HG03354 (cell line): ENCODE data around the gene YIPF5.

Experiments used
- ATAC-seq: cut with Tn5 transposase; IDR thresholded peaks from one replicate; pipeline ENCODE4 v1.9.1; 2021; ENCODE audit warnings: mild to moderate bottlenecking; ENCODE audit not compliant: unreplicated experiment, poor library complexity, severe bottlenecking

YIPF5 gene

GRCh38 chr5:144170276-144171024, at the start of gene YIPF5, which contains the start of gene KCTD16:
Gene YIPF5, minus strand, starts transcription at chr5:144170659. Its CDS starts 704 bp downstream, at chr5:144169955.
Gene KCTD16, plus strand, starts transcription at chr5:144170873.
- ATAC-seq: peak; percentile 99

- ATAC-seq: no peak
Measured at GRCh38 chr5:144219869-144220268, 49.4 kb upstream of the YIPF5 start.

DNA sequence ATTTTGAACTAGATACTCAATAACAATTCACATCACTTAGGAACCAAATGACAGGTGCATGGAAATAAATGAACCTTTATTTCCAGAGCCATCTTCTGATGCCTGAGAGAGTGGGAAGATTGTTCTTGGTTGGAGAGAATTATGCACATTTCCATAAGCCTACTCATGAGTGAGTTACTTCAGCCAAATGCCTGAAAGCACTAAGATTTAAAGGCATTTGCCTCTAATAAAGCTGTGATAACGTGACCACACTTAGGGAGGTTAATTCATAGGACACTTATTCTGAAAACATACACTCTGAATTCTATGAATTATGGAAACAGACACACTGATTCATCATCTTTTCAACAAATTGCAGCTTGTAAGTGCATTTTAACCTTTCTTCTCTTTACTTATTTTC, 40.2 kb upstream of the YIPF5 start:
- no peak for ATAC-seq

DNA sequence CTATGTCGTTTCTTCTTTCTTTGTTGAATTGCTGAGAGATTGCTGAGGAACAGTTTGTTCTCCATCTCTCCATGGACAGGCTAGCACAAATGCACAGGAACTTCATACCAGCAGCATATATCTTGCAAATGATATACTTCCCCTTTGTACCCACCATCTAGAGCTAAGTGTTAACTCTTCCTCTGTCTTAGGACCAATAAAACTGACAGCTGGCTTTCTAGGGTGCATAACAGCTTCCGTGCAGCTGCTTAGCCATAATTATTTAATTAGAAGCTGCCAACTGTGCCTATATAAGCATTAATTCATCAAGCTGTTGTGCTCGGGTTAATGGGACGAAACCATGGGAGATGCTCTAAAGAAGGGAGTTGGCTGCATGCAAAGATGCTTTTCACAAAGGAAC, 38.9 kb upstream of the YIPF5 start:
- no peak for ATAC-seq

DNA sequence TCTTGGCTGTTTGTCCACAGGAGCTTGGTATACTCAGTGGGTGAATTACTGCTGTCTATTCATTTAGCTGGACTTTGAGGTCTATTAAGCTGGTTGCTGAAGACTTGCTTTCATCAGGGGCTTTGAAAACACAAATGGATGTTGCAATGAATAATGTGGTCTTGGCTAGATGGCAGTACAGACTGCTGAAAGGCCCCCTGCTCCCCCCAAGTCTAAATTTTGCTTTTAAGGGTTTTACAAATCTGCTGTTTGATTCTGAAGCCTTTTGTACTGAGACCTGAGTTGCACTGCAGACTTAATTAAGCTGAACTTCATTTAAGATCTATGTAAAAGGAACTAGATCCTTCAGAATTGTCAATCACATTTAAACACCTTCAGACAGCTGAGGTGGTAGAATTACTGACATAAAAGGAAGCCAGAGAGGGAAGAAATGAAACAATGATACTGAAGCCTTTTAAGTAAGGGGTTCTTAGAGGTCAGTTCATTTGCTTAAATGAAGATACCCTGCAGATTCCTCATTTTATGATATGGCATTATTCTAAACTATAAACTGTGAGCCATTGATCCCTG, 37.5 kb upstream of the YIPF5 start:
- no peak for ATAC-seq

DNA sequence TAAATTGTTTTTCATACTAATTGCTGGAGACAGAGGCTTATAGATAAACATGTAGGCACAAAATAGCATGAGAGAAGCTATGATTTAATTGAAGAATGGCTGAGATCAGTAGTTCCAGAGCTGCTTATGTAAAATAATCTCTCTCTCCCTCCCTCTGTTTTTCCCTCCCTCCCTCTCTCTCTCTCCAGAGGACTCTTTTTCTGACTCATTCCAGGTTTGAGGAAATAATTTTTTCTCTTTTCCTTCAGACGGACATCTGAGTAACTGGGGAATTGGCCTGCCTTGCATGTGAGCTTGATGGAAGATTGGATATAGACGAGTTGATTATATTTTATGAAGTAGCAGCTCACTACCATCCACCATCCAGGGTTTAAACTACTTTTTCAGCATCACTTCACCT, 35.7 kb upstream of the YIPF5 start:
- no peak for ATAC-seq

- ATAC-seq: no peak
Measured at GRCh38 chr5:144205141-144205551, 34.7 kb upstream of the YIPF5 start.

GRCh38 chr5:144203750-144204596, 33.5 kb upstream of the YIPF5 start:
- ATAC-seq: peak; percentile 89

DNA sequence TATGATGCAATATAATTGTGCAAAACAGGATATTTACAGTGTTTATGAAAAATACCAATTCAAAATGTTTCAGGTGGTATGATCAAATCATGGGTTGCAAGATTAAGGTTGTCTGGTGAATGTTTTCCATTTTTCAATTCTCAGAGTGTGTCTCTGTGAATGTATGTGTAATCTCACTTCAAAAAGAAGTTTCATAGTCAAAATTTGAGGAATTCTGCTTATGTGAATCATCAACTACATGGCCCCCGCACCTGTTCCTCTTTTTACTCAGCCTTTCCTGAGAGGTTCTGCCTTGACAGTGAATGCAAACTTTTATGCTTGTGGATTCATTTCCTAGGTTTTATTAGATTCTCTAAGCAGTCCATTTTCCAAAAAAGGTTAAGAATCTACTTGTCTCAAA, 32.3 kb upstream of the YIPF5 start:
- no peak for ATAC-seq

- ATAC-seq: no peak
Measured at GRCh38 chr5:144202072-144202471, 31.6 kb upstream of the YIPF5 start.

- no peak for ATAC-seq
Measured at GRCh38 chr5:144201588-144201987, 31.1 kb upstream of the YIPF5 start.

GRCh38 chr5:144198386-144198785, 27.9 kb upstream of the YIPF5 start:
- no peak for ATAC-seq

- no peak for ATAC-seq
Measured at GRCh38 chr5:144196612-144197011, 26.2 kb upstream of the YIPF5 start.

GRCh38 chr5:144195448-144195847, 25.0 kb upstream of the YIPF5 start:
- no peak for ATAC-seq

DNA sequence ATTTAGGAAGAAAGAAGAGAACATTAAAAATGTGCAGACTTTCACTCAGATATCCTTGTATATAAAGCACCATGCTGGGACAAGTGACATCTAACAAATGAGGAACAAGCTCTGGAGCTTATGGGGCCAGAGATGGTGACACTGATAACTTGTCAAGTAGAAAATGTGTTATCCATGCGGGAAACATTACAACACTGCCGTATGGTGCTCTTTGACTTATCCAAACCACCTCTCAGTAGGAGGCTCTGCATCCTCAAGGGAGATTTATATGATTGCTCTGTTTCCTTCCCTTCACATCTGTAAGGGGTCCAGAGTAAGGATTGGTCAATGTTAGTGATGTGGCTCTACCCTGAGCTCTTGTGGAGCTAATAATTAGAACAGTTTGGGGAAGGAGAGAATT, 23.7 kb upstream of the YIPF5 start:
- no peak for ATAC-seq

GRCh38 chr5:144192661-144193060, 22.2 kb upstream of the YIPF5 start:
- no peak for ATAC-seq

GRCh38 chr5:144191998-144192397, 21.5 kb upstream of the YIPF5 start:
- ATAC-seq: peak; percentile 91

- ATAC-seq: no peak
Measured at GRCh38 chr5:144191531-144191930, 21.1 kb upstream of the YIPF5 start.

GRCh38 chr5:144189800-144190429, 19.5 kb upstream of the YIPF5 start:
- ATAC-seq: peak; percentile 44

DNA sequence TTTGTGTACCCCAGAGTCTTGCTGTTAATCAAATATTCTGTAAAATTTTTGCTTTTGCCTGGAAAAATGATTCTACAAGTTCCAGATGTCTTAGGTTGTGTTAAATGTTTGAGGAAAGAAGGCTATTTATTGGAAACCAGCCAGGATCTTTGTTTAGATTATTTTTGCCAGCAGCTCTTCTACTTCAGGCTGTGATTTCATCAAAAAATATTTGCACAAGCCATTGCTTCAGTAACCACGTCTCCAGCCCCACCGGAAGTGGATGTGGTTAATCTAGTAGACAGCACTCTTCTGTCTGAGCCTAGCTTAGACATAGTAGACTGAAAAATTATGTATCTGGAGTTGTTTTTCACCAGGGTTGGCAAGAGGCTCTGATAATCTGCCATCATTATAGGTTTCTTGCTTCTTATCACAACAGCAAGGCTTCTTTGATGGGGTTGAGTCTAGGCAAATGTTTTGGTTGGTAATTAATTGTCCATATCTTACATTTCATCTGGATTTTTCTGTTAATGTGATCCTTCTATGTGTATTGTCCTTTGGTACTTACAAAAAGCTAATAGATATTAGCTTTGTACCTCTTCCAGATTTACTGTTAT, 17.3 kb upstream of the YIPF5 start:
- peak; percentile 82 for ATAC-seq
